ENCODE data around the gene GLI3.

Gene GLI3

DNA sequence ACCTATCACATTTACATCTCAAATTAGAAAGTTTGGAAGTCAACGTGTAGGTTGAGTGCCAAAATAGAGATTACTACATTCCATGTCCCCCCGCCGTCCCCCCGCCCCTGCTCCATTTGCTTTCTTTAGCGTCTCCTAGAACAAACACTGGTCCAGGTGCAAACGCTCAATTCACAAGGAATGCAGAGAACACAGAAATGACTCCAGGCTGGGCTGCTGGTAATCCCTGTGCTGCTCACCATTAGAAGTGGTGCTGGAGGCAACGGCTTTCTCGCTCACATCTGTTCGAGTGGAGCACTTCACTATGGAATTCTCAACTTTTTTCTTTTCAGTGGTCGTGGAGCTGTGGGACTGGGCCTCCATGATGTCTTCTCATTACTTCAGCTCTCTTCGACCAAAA is 14.1 kb downstream of the GLI3 start:
- TF ChIP-seq CTCF (IDR thresholded peaks at IDR 0.05; ENCODE audit: low read depth, low read length) = no peak
- H3K4me3 ChIP-seq (ENCODE audit: low read depth, low read length) = no peak overlapping the region

DNA sequence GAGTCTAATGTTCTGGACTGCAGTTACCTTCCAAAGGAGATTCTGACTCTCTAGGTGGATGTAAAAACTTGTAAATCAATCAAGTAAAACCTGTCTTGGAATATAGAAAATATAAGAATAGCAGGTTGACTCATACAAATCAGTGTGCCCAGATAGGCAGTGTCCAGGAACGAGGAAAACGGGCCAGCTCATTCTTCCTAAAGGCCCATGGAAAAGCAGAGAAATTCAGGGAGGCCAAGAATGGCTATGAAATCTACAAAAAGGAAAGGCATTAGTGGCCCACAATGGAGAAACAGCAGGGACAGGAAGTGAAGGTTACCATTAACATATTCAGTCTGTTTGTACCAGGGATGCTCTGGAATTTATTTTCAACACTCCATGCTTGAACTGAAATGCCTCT is 14.9 kb downstream of the GLI3 start:
- no peak overlapping the region for H3K4me3 ChIP-seq (ENCODE audit: low read depth, low read length)
- no peak for TF ChIP-seq CTCF (IDR thresholded peaks at IDR 0.05; ENCODE audit: low read depth, low read length)

DNA sequence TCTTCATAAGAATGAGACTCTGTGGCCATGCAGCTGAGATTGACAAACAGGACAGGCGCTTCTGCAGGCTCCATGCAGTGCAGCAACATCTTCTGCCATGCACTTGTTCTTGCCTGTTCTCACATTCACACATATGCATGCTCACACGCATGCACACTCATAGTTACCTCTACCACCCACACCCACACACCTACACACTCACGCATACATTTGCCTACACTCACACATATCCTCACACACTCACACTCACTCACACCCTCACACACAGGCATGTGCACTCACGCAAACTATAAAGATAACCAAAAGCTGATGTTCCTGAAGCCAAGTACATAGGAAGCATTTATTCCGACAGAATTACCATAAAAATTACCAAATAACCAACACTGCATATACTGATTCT is 15.7 kb downstream of the GLI3 start:
- TF ChIP-seq CTCF (IDR thresholded peaks at IDR 0.05; ENCODE audit: low read depth, low read length) = no peak
- no peak overlapping the region for H3K4me3 ChIP-seq (ENCODE audit: low read depth, low read length)

DNA sequence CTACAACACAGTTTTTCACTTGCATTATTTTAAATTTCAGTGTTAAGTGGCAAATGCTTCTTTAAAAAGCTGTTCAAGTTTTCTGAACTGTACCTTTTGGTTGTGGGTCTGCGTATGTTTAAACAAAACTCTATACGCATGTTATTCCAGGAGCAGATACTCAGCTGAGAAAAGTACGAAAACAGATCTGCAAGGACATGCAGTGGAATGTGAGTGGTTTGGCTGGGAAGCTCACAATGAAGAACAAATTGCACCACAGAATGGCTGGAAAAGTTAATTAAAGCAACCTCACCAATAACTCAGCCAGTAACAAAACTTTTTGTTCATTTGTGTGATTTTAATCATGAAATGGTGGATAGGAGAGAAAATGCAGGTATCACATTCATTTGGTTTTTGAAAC is 17.6 kb downstream of the GLI3 start:
- H3K4me3 ChIP-seq (ENCODE audit: low read depth, low read length) = no peak overlapping the region
- TF ChIP-seq CTCF (IDR thresholded peaks at IDR 0.05; ENCODE audit: low read depth, low read length) = no peak

DNA sequence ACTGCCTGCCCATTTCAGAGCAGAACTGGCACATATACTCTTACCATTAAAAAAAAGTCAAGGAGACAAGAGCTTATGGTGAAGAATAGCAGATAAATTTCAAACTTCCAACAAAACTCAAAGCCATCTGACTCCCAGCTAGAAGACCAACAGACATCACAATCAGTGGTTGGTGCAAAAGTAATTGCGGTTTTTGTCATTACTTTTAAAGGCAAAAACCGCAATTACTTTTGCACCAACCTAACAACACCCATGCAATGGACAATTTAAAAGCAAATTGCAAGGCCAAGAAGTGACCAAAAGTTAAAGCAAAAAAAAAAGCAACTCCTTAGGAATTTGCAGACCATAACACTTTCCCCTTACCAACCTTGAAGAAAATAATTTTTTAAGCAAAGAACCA is 18.8 kb downstream of the GLI3 start:
- no peak overlapping the region for H3K4me3 ChIP-seq (ENCODE audit: low read depth, low read length)
- TF ChIP-seq CTCF (IDR thresholded peaks at IDR 0.05; ENCODE audit: low read depth, low read length) = no peak

- no peak for TF ChIP-seq CTCF (IDR thresholded peaks at IDR 0.05; ENCODE audit: low read depth, low read length)
- H3K4me3 ChIP-seq (ENCODE audit: low read depth, low read length) = no peak overlapping the region
Measured at GRCh38 chr7:42217548-42217947, 19.5 kb downstream of the GLI3 start.

GRCh38 chr7:42217053-42217452 is 20.0 kb downstream of the GLI3 start:
- no peak overlapping the region for H3K4me3 ChIP-seq (ENCODE audit: low read depth, low read length)
- TF ChIP-seq CTCF (IDR thresholded peaks at IDR 0.05; ENCODE audit: low read depth, low read length) = no peak

All from WI38 (cell line).